Measurements from ENCODE around the gene KDM5A. TPM values are rescaled to one million over a fixed set of nuclear protein-coding genes. Genes with fewer than 3 reads are reported as not detected.

The KDM5A gene
- total RNA-seq, 1 donor from 2014 or later: 107 TPM

- intact Hi-C loops (cut with micrococcal nuclease): no loop called here
These were observed 113.3 kb downstream of the KDM5A start for GRCh38 chr12:275812-276211.

DNA sequence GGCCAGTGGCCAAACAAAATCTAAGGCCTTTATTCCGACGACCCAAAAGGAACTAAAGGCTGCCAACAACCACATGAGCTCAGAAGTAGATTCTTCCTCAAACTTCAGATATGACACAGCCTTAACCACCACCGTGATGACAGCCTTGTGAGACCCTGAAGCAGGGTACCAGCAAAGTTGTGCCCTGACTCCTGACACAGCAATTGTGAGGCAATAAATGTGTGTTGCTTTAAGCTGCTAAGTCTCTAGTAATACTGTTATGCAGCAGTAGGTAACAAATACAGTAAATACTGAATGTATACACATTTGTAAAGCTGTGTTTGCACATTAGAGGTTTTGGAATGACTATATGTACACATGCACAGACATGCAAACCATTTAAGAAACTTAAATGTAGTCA lies 115.7 kb downstream of the KDM5A start:
- intact Hi-C loops (cut with micrococcal nuclease): no loop called here

- intact Hi-C loops (cut with micrococcal nuclease): no loop called here
These were observed 116.2 kb downstream of the KDM5A start for GRCh38 chr12:272942-273341.

GRCh38 chr12:271161-271560 lies 118.0 kb downstream of the KDM5A start:
- intact Hi-C loops (cut with micrococcal nuclease): no loop called here

- intact Hi-C loops (cut with micrococcal nuclease): no loop called here
These were observed 119.9 kb downstream of the KDM5A start for GRCh38 chr12:269191-269590.

- intact Hi-C loops (cut with micrococcal nuclease): no loop called here
These were observed 120.7 kb downstream of the KDM5A start for GRCh38 chr12:268483-268840.

- intact Hi-C loops (cut with micrococcal nuclease): no loop called here
These were observed 121.3 kb downstream of the KDM5A start for GRCh38 chr12:267581-268482.

DNA sequence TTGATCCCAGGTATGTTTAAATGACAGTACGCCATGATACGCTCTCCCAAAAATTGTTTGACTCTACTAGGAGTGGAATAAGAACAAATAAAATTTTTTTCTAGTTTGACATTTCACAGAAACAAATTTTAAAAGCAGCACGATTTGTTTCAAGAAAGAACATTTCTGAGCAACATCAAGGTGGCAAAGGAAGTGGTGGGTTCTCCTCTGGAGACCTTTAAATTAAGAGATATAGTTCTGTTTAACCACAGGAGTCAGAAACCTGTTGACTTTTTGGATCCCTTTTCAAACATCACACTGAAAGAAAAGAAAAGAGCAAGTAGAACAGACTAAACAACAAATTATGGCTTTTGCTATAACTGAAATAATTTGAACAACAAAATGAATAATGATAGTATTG lies 124.0 kb downstream of the KDM5A start:
- intact Hi-C loops (cut with micrococcal nuclease): no loop called here

DNA sequence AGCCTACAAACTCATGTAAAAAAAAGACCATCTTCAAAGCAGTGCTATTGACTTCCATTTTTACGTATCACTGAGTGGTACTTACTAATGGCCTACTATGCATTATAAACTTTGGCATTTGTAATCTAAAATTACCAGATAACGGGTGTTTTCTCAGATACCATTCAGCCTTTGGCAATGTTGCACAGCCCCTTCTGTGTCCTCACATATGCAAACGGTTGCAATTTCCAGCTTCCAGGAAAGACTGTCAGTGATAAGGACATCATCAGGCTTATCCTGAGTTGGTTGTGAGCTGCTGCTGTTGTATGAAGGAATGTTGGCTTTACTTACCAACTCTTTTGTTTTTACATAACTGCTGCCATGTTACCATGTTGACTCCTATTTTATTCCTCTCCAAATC lies 124.9 kb downstream of the KDM5A start:
- intact Hi-C loops (cut with micrococcal nuclease): no loop called here

GRCh38 chr12:263574-263973 lies 125.5 kb downstream of the KDM5A start:
- intact Hi-C loops (cut with micrococcal nuclease): no loop called here

DNA sequence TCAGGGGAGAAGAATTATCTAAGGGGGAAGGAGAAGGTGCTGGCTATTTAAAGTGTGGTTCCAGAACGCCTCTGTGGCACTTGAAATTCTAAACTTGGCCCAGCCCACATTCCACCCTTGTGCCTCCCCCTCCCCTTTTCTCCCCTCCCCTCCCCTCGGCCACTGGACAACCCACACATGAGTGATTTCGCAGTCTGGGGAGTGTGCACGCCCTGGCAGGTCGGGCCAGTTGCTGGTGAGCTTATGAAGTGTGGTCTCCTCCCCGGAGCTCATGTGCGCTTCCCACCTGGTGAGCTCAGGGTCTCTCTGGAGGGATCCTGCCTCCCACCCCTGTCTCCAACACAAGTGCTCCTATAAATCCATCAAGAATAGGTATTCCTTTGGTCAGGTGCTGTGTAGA lies 126.3 kb downstream of the KDM5A start, which contains the start of gene SLC6A13:
TSS of gene SLC6A13 (minus strand) at position 20 of the 400 bp plus-strand sequence. CDS start 2,784 bp downstream, outside the sequence.
- intact Hi-C loops (cut with micrococcal nuclease): no loop called here

DNA sequence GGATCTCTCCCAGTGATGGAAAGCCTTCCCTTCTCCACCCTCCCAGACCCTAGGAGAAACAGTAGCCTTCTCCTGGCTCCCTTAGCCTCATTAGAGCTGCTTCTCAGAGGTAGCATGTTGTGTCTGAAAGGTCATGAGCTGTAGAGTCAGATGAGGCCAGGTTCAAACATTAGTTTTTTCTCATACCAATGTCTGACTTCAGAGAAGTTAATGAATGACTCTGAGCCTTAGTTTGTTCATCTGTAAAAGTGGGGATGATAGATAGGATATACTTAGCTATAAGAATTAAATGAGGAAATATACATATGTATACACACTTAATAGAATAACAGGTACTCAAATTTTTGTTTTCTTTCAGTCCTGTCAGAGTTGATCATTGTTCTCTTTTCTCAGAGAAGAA lies 127.0 kb downstream of the KDM5A start:
- intact Hi-C loops (cut with micrococcal nuclease): no loop called here

- intact Hi-C loops (cut with micrococcal nuclease): no loop called here
These were observed 131.4 kb downstream of the KDM5A start for GRCh38 chr12:257521-258321.

DNA sequence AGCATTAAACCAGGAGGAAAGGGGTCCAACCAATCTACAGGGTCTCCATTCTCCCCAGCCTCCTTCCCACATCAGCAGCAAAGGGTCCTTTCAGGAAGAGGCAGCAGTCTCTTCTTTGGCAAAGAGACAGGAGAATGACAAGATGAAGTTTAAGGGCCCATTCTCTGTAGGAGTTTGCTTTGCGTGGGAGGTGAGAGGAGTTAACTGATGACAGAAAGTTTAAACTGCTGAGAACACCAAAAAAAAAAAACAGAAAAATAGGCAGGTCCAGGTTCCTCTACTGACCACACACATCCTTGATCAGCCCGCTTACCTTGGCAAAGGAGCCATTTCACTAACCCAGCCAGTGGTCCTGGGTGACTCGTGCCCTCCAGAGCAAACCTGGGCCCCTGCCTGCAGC lies 132.2 kb downstream of the KDM5A start:
- intact Hi-C loops (cut with micrococcal nuclease): no loop called here

DNA sequence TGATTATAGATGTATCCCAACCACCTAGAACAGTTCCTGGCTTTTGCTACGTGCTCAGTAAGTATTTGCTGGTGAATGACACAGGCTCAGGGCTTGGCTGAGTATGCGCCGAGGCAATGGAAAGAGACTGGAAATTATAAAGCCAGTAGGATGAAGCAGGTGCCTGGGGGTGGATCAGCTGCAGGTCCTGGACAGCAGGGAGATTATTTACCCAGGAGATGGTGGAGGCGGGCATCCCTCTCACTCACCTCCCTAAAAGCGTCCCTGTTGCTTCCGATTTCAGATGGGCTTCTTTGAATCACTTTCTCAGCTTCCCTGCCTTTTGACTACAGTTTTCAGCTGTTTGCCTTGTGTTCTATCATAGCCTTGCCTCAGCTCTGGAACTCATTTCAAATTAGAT lies 132.9 kb downstream of the KDM5A start:
- intact Hi-C loops (cut with micrococcal nuclease): no loop called here

GRCh38 chr12:254912-255311 lies 134.2 kb downstream of the KDM5A start:
- intact Hi-C loops (cut with micrococcal nuclease): no loop called here

GRCh38 chr12:254039-254438 lies 135.1 kb downstream of the KDM5A start:
- intact Hi-C loops (cut with micrococcal nuclease): no loop called here

DNA sequence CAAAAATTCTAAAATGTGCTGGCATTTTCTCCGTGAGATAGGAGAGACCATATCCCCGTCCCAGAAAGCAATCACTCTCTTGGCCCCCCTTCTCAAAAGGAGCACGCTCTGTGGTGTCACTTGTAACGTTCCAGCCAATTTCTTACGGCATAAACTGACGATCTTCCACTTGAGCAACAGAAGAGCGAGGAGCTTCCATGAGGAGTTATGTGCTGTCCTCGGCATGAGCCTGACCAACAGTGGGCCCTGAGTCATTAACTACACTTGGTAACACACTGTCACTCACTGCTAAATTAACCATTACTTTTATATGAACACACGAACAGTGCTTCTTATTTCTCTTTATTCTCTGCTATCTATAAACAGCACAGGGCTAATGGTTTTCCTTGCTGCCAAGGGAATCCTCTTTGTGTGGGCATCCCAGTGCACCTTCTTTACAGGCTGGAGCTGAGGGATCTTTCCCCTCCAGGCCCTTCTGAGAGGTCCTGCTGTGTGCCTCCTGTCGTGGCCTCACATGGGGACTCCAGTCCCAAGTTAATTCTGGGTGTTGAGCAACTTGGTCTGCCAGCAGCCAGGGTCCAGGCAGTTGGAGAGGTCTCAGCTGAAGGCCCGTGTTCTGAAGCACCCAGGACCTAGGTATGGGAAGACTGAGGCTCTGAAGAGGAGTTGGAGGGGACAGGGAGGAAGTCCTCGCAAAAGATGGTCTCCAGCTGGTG lies 135.8 kb downstream of the KDM5A start:
- intact Hi-C loops (cut with micrococcal nuclease): no loop called here

DNA sequence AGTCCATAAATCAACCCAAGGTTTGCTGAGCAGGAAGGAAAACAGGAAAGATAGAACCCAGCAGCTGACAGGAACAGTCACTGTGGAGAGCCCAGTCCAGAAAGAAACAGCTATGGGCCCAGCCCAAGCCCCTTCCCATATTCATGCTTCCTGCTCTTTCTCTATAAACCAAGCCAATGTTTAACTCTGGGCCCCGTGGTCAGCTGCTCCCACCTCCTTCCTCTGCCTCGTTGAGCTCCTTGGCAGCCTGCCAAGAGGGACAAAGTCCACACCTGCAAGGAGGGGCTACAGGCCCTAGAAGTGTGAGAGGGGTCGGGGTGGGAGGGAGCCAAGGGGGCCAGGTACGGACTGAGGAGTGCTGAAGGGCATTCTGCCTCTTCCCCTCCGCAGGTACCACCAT lies 136.5 kb downstream of the KDM5A start:
- intact Hi-C loops (cut with micrococcal nuclease): no loop called here

DNA sequence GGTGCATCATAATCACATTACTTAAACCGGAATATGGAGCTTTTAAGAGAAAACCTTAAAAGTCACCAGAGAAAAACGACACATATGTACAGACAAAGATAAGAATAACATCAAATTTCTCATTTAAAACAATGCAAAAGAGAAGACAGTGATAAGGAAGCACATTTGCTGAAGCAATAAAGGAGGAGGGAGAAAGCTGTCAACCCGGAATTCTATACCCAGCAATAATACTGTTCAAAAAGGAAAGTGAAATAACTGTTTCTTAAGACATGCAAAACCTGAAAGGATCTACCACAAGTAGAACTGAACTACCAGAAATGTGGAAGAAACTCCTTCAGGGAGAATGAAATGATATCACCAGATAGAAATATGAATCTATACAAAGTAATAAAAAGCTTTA lies 141.8 kb downstream of the KDM5A start:
- intact Hi-C loops (cut with micrococcal nuclease): no loop called here

DNA sequence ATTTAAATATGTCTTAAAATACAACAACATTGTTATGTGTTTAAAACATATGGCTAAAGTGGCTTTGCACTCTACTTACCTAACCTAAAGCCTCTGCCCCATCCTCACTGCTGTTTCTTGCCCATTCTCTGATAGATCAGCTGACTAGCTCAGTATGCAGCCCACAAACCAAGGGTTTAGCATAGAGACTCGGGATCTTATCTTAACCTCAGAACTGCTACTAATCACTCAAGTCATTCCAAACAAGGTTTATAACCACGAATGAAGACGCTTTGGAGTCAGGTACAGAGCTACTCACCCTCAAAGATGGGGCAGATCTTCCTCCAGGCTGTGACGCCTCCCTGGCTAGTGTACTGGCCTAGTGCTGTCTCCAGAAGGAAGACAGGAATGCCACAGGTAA lies 145.7 kb downstream of the KDM5A start:
- intact Hi-C loops (cut with micrococcal nuclease): no loop called here

DNA sequence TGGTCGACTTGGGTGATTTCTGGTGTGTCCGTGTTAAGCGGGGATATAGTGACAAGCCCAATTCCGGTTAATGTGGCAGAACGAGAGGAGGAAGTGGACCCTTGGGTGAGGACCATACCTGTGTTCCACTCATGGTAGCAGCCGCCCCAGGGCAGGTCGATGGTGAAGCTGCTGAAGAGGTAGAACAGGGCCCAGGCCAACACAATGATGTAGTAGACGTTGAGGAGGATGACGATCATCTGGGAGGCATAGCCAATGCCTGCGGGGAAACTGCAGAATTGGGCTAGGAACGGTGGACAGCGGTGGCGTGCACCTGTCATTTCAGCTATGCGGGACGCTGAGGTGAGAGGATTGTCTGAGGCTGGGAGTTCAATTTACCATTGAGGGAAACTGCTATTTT lies 146.6 kb downstream of the KDM5A start:
- intact Hi-C loops (cut with micrococcal nuclease): no loop called here
